K562 (cell line): ENCODE data around the gene POLL. TPM values are rescaled to one million over a fixed set of nuclear protein-coding genes. Genes with fewer than 3 reads are reported as not detected.

Experiments
- CHD2 ChIP-seq: IDR thresholded peaks from 2 replicates; pipeline ENCODE4 v1.6.1; 2011; ENCODE audit warnings: low read depth, low read length
- DACH1 ChIP-seq: fragments of 450-650 bp; IDR thresholded peaks from 2 replicates; pipeline ENCODE4 v1.6.1; 2018; ENCODE audit not compliant: partially characterized antibody
- FOS ChIP-seq: IDR thresholded peaks from 3 replicates; pipeline ENCODE4 v1.6.1; 2011; ENCODE audit not compliant: insufficient read length; ENCODE audit errors: extremely low read depth
- GTF2A2 ChIP-seq: IDR thresholded peaks from 2 replicates; pipeline ENCODE4 v1.6.1; 2016; ENCODE audit warnings: mild to moderate bottlenecking, missing genetic modification characterization, missing compliant biosample characterization
- POLR2G ChIP-seq: fragments of 200-400 bp; formaldehyde crosslinking; IDR thresholded peaks from 2 replicates; pipeline ENCODE4 v1.6.1; 2017; ENCODE audit warnings: low read depth, mild to moderate bottlenecking, antibody characterized with exemption, low read length, moderate library complexity
- RBM22 ChIP-seq: fragments of 200-400 bp; formaldehyde crosslinking; IDR thresholded peaks from 2 replicates; pipeline ENCODE4 v1.6.1; 2018; ENCODE audit warnings: low read length, low read depth; ENCODE audit not compliant: poor library complexity, severe bottlenecking
- RBM34 ChIP-seq: fragments of 200-400 bp; formaldehyde crosslinking; IDR thresholded peaks from 2 replicates; pipeline ENCODE4 v1.6.1; 2018; ENCODE audit warnings: low read length, borderline replicate concordance; ENCODE audit not compliant: insufficient read depth
- RHOXF2B ChIP-seq: fragments of 250-450 bp; sonication (Bioruptor Pico); conservative IDR thresholded peaks from 2 replicates; pipeline ENCODE4 v1.5.1; 2021
- TAF15 ChIP-seq: fragments of 200-400 bp; formaldehyde crosslinking; IDR thresholded peaks from 2 replicates; pipeline ENCODE4 v1.6.1; 2017; ENCODE audit warnings: mild to moderate bottlenecking, low read depth, low read length, moderate library complexity
- TEAD2 ChIP-seq: fragments of 450-650 bp; IDR thresholded peaks from 2 replicates; pipeline ENCODE4 v1.6.1; 2016; ENCODE audit warnings: missing genetic modification characterization, control low read depth, missing compliant biosample characterization
- YBX1 ChIP-seq: fragments of 450-650 bp; IDR thresholded peaks from 2 replicates; pipeline ENCODE4 v1.7.1; 2016; ENCODE audit warnings: mild to moderate bottlenecking
- ZFPM2 ChIP-seq: fragments of 250-450 bp; sonication (Bioruptor Pico); IDR thresholded peaks from 2 replicates; pipeline ENCODE4 v1.5.1; 2022; ENCODE audit warnings: mild to moderate bottlenecking
- ZKSCAN3 ChIP-seq: fragments of 250-450 bp; sonication (Bioruptor Pico); IDR thresholded peaks from 2 replicates; pipeline ENCODE4 v1.4.0; 2020
- ZKSCAN8 ChIP-seq: fragments of 200-800 bp; sonication (Bioruptor generic); IDR thresholded peaks from 2 replicates; pipeline ENCODE4 v1.6.1; 2016; ENCODE audit warnings: missing genetic modification characterization, missing compliant biosample characterization
- ZNF174 ChIP-seq: fragments of 250-450 bp; sonication (Bioruptor Pico); IDR thresholded peaks from 2 replicates; pipeline ENCODE4 v1.4.0; 2020; ENCODE audit warnings: mild to moderate bottlenecking
- ZNF217 ChIP-seq: sonication (generic); formaldehyde crosslinking; IDR thresholded peaks from 2 replicates; pipeline ENCODE4 v1.8.0; 2022; ENCODE audit warnings: mild to moderate bottlenecking, missing genetic modification reagents
- ZNF282 ChIP-seq: sonication (generic); formaldehyde crosslinking; IDR thresholded peaks from 2 replicates; pipeline ENCODE4 v1.8.1; 2023; ENCODE audit warnings: missing genetic modification reagents
- ZNF79 ChIP-seq: fragments of 250-450 bp; sonication (Bioruptor Pico); IDR thresholded peaks from 2 replicates; pipeline ENCODE4 v1.4.0; 2020; ENCODE audit warnings: low read depth, mild to moderate bottlenecking, moderate library complexity
- polyA plus RNA-seq, 8 experiments: library from polyadenylated mRNA; depleted of rRNA in 4 of 8; stranded (reverse) in 5 of 8; unstranded in 3 of 8; fragments of >200 nt; fragmentation: Nextera tagmentation in 2 of 8; fragmentation: Illumina TruSeq in 1 of 8; extraction: Ambion mirVana in 2 of 8; extraction: Trizol in 1 of 8; gene quantifications; 2 replicates each; pipeline versions ENCODE4 v1.2.1 to v1.2.3, GENCODE V29; 2011 to 2014; ENCODE audit warnings: inconsistent platforms in 1 of 8, missing spikeins in 1 of 8
- total RNA-seq, 7 experiments: library from RNA; depleted of rRNA in 6 of 7; stranded (reverse); fragments of >200 nt in 6 of 7; fragmentation: Illumina TruSeq in 2 of 7; extraction: Trizol in 2 of 7; gene quantifications; 2 replicates each; pipeline versions ENCODE4 v1.2.1 to v1.2.3, GENCODE V29; 2011 to 2021; ENCODE audit warnings: low replicate concordance in 1 of 7
- TF ChIP-seq, protein P1 (sequence below): IDR thresholded peaks from 3 replicates; pipeline ENCODE4 v1.6.1; 2011; ENCODE audit warnings: borderline replicate concordance, mild to moderate bottlenecking, moderate library complexity; ENCODE audit not compliant: insufficient read length; ENCODE audit errors: extremely low read depth
- TF ChIP-seq, protein P2 (sequence below): fragments of 450-650 bp; formaldehyde crosslinking; IDR thresholded peaks from 2 replicates; pipeline ENCODE4 v1.4.0; 2020; ENCODE audit warnings: mild to moderate bottlenecking, moderate library complexity
- TF ChIP-seq, protein P3 (sequence below): IDR thresholded peaks from 3 replicates; pipeline ENCODE4 v1.6.1; 2011; ENCODE audit warnings: borderline replicate concordance, mild to moderate bottlenecking; ENCODE audit not compliant: insufficient read length, insufficient read depth
- TF ChIP-seq, protein P4 (sequence below): IDR thresholded peaks from 2 replicates; pipeline ENCODE4 v1.6.1; 2011; ENCODE audit not compliant: insufficient read length; ENCODE audit errors: extremely low read depth

Gene POLL
- total and polyA plus RNA-seq, 9 of the 15 experiments (the other 6 are each of a cell fraction or from before 2014, with no cell fraction given) = 1.2 to 18.7 (median 10.9) TPM

DNA sequence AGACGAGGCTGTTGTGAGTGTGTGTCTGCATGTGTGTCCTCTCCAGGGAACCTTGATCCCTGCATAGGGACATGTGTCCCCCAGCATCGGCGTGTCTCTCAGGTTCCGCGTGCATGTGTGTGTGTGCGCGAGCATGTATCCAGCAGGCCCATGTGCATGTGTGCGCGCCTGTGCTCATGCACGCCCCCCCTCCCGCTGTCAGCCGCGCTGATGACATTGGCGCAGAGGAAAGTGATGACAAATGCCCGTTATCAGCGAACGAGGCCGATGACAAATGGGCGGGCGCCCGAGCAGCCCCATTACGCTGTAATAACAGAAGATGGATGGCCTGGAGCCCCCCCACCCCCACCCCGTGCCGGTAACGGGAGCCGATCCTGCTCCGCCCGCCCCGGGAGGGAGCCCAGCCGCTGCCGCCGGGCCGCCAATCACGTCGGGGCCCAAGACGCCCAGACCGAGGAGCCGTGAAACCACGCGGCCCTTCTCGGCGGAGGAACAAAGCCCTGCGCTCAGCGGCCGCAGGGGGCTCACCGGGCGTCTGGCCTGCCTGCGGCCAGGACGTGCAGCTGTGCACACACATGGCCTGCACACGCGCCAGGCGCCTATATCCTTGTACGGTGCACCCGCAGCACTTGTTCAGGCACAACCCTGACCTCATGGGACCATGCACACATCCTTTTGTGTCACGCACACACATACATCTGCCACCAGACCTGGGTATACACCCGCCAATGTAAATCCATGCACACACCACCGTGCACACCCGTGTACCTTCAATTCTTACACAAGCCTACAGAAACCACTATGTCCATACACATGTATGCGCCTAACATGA is 21.5 kb downstream of the POLL start (continued):
- TF ChIP-seq, protein P1, sequence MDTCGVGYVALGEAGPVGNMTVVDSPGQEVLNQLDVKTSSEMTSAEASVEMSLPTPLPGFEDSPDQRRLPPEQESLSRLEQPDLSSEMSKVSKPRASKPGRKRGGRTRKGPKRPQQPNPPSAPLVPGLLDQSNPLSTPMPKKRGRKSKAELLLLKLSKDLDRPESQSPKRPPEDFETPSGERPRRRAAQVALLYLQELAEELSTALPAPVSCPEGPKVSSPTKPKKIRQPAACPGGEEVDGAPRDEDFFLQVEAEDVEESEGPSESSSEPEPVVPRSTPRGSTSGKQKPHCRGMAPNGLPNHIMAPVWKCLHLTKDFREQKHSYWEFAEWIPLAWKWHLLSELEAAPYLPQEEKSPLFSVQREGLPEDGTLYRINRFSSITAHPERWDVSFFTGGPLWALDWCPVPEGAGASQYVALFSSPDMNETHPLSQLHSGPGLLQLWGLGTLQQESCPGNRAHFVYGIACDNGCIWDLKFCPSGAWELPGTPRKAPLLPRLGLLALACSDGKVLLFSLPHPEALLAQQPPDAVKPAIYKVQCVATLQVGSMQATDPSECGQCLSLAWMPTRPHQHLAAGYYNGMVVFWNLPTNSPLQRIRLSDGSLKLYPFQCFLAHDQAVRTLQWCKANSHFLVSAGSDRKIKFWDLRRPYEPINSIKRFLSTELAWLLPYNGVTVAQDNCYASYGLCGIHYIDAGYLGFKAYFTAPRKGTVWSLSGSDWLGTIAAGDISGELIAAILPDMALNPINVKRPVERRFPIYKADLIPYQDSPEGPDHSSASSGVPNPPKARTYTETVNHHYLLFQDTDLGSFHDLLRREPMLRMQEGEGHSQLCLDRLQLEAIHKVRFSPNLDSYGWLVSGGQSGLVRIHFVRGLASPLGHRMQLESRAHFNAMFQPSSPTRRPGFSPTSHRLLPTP = no peak
- TF ChIP-seq ZNF217 (CRISPR knock-in tag) (no peak), ZNF282 (CRISPR knock-in tag) (no peak), TAF15 (no peak), RBM34 (no peak), DACH1 (no peak), ZNF174 (CRISPR knock-in tag) (no peak), TEAD2 (no peak), ZNF79 (CRISPR knock-in tag) (no peak), ZKSCAN8 (CRISPR knock-in tag) (no peak), RHOXF2B (CRISPR knock-in tag) (no peak), POLR2G (0 out of 2 replicates have a peak, but pooled peaks have one; percentile 17), GTF2A2 (tag) (no peak), RBM22 (no peak), CHD2 (no peak), ZFPM2 (CRISPR knock-in tag) (no peak), YBX1 (no peak), ZKSCAN3 (CRISPR knock-in tag) (no peak), FOS (no peak)
- TF ChIP-seq, protein P2, sequence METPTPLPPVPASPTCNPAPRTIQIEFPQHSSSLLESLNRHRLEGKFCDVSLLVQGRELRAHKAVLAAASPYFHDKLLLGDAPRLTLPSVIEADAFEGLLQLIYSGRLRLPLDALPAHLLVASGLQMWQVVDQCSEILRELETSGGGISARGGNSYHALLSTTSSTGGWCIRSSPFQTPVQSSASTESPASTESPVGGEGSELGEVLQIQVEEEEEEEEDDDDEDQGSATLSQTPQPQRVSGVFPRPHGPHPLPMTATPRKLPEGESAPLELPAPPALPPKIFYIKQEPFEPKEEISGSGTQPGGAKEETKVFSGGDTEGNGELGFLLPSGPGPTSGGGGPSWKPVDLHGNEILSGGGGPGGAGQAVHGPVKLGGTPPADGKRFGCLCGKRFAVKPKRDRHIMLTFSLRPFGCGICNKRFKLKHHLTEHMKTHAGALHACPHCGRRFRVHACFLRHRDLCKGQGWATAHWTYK (CRISPR knock-in tag) = no peak
- TF ChIP-seq, protein P3, sequence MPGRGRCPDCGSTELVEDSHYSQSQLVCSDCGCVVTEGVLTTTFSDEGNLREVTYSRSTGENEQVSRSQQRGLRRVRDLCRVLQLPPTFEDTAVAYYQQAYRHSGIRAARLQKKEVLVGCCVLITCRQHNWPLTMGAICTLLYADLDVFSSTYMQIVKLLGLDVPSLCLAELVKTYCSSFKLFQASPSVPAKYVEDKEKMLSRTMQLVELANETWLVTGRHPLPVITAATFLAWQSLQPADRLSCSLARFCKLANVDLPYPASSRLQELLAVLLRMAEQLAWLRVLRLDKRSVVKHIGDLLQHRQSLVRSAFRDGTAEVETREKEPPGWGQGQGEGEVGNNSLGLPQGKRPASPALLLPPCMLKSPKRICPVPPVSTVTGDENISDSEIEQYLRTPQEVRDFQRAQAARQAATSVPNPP = no peak
- TF ChIP-seq, protein P4, sequence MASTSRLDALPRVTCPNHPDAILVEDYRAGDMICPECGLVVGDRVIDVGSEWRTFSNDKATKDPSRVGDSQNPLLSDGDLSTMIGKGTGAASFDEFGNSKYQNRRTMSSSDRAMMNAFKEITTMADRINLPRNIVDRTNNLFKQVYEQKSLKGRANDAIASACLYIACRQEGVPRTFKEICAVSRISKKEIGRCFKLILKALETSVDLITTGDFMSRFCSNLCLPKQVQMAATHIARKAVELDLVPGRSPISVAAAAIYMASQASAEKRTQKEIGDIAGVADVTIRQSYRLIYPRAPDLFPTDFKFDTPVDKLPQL = no peak
